ENCODE results near the gene CTNNBL1. TPM values are rescaled to one million over a fixed set of nuclear protein-coding genes. Genes with fewer than 3 reads are reported as not detected.

CTNNBL1 gene
- total RNA-seq, 2 donors from 2014 or later: 68.6 to 68.7 TPM

DNA sequence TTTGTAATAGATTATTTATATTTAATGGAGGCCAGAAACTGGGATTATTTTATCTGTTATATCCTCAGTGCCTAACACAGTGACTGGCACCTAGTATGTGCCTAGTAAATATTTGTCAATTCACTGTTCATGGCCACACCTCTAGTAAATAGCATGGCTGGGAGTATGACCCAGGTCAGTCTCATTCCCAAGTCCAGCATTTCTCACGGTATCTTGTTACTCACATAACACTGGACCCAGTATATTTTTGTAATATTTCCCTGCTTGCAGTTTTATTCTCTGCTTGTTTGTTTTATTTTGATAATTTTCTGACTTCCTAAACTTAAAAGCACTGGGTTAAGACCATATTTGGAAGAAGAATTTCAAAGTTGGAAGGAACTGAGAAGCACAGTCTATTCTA is 47.7 kb downstream of the CTNNBL1 start:
- H3K36me3 Mint-ChIP-seq (ENCODE audit: low read depth): peaks cover 32% of the 10 kb centered on the region
- TF ChIP-seq CTCF (conservative IDR thresholded peaks at IDR 0.05): no peak
- no peaks in the 10 kb centered on the region for H3K4me1 ChIP-seq (ENCODE audit: control insufficient read depth, insufficient read depth, low read length)
- H3K27me3 ChIP-seq (ENCODE audit: control insufficient read depth, insufficient read depth, low read length, poor library complexity, severe bottlenecking): no peaks in the 10 kb centered on the region
- no peak overlapping the region for H3K27ac Mint-ChIP-seq
- peaks cover 38% of the 10 kb centered on the region for H3K36me3 ChIP-seq (ENCODE audit: control insufficient read depth, insufficient read depth, low read length)
- H3K9me3 Mint-ChIP-seq: no peaks in the 10 kb centered on the region
- no peaks in the 10 kb centered on the region for H3K27me3 Mint-ChIP-seq (ENCODE audit: insufficient read depth)
- no peak overlapping the region for H3K4me3 Mint-ChIP-seq
- H3K27ac ChIP-seq (ENCODE audit: low read depth, low read length): no peak overlapping the region
- no peak for DNase-seq
- 91% methylated on average over 1 of the region's 1 CpG; no CpG with 5 or more reads in 1 of the 2 experiments for WGBS, 2 experiments (ENCODE audit: insufficient coverage in 1 of 2, insufficient read length in 1 of 2)
- no peak overlapping the region for H3K9ac ChIP-seq (ENCODE audit: extremely low read depth, low read length, poor library complexity, severe bottlenecking)
- no peak overlapping the region for H3K4me3 ChIP-seq (ENCODE audit: low read length)
- H3K4me1 Mint-ChIP-seq: peaks cover 16% of the 10 kb centered on the region
- peaks cover 10% of the 10 kb centered on the region for H3K9me3 ChIP-seq (ENCODE audit: control insufficient read depth, low read length)

DNA sequence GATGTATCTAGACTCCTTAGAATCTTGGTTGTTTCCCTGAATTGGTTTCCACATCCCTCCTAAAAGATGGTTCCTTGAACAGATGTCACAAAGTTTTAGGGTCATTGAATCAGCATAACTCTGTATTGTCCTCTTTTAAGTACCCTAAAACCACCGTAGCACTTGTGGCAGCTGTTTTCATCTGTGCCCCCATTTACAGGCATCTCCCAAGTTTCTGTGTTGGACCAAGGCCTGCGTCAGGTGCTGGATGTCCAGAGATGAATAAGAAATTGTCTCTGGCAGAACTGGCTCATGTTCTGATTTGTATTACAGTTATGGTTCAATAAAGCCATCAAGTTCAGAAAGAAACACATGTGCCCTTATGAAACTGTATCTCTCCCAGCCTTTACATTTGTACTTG is 48.3 kb downstream of the CTNNBL1 start:
- Histone ChIP-seq H3K36me3 (ENCODE audit: control insufficient read depth, insufficient read depth, low read length) (peaks cover 41% of the 10 kb centered on the region), H3K4me3 (ENCODE audit: low read length) (no peak overlapping the region), H3K9me3 (ENCODE audit: control insufficient read depth, low read length) (peaks cover 10% of the 10 kb centered on the region), H3K9ac (ENCODE audit: extremely low read depth, low read length, poor library complexity, severe bottlenecking) (no peak overlapping the region), H3K27ac (ENCODE audit: low read depth, low read length) (no peak overlapping the region), H3K27me3 (ENCODE audit: control insufficient read depth, insufficient read depth, low read length, poor library complexity, severe bottlenecking) (no peaks in the 10 kb centered on the region), H3K4me1 (ENCODE audit: control insufficient read depth, insufficient read depth, low read length) (no peaks in the 10 kb centered on the region)
- Mint-ChIP-seq H3K4me3 (no peak overlapping the region), H3K27me3 (ENCODE audit: insufficient read depth) (no peaks in the 10 kb centered on the region), H3K36me3 (ENCODE audit: low read depth) (peaks cover 31% of the 10 kb centered on the region), H3K27ac (no peak overlapping the region), H3K9me3 (no peaks in the 10 kb centered on the region), H3K4me1 (peaks cover 16% of the 10 kb centered on the region)
- 94 to 97% methylated on average over 2 of the region's 2 CpGs for WGBS, 2 experiments (ENCODE audit: insufficient coverage in 1 of 2, insufficient read length in 1 of 2)
- no peak for DNase-seq
- no peak for TF ChIP-seq CTCF (conservative IDR thresholded peaks at IDR 0.05)

GRCh38 chr20:37744347-37744746 is 50.5 kb downstream of the CTNNBL1 start:
- Histone ChIP-seq H3K27me3 (ENCODE audit: control insufficient read depth, insufficient read depth, low read length, poor library complexity, severe bottlenecking) (no peaks in the 10 kb centered on the region), H3K9ac (ENCODE audit: extremely low read depth, low read length, poor library complexity, severe bottlenecking) (no peak overlapping the region), H3K4me3 (ENCODE audit: low read length) (no peak overlapping the region), H3K4me1 (ENCODE audit: control insufficient read depth, insufficient read depth, low read length) (no peaks in the 10 kb centered on the region), H3K27ac (ENCODE audit: low read depth, low read length) (no peak overlapping the region), H3K9me3 (ENCODE audit: control insufficient read depth, low read length) (no peaks in the 10 kb centered on the region), H3K36me3 (ENCODE audit: control insufficient read depth, insufficient read depth, low read length) (peaks cover 39% of the 10 kb centered on the region)
- H3K36me3 Mint-ChIP-seq (ENCODE audit: low read depth): peaks cover 27% of the 10 kb centered on the region
- no peak overlapping the region for H3K27ac Mint-ChIP-seq
- no peaks in the 10 kb centered on the region for H3K27me3 Mint-ChIP-seq (ENCODE audit: insufficient read depth)
- no peak for DNase-seq
- WGBS, 2 experiments (ENCODE audit: insufficient coverage in 1 of 2, insufficient read length in 1 of 2): 90 to 100% methylated on average over 1 to 2 of the region's 2 CpGs
- peaks cover 16% of the 10 kb centered on the region for H3K4me1 Mint-ChIP-seq
- no peaks in the 10 kb centered on the region for H3K9me3 Mint-ChIP-seq
- H3K4me3 Mint-ChIP-seq: no peak overlapping the region
- TF ChIP-seq CTCF (conservative IDR thresholded peaks at IDR 0.05): no peak

All from endodermal cell (in vitro differentiated cells).